SK-N-SH (cell line): ENCODE results near the gene CNST. TPM values are rescaled to one million over a fixed set of nuclear protein-coding genes. Genes with fewer than 3 reads are reported as not detected.

Experiments
- CTCF ChIA-PET: fragments of 300-600, 350-600 bp; formaldehyde crosslinking; extraction: SDS; loops from one replicate; lab custom pipeline; 2021; lab: Yijun Ruan, JAX
- POLR2A ChIA-PET: fragments of 350-600 bp; sonication (Branson Sonifier 250); formaldehyde crosslinking; extraction: SDS; loops from one replicate; lab custom pipeline; 2020; ENCODE audit warnings: antibody characterized with exemption, inconsistent platforms; lab: Yijun Ruan, JAX
- DNase-seq: peaks from one replicate; pipeline ENCODE4 v3.0.0; 2012
- H2AFZ ChIP-seq: fragments of 200-600 bp; sonication (generic); 2 replicates; pipeline ENCODE4 v1.8.1; 2016; ENCODE audit warnings: antibody characterized with exemption, mild to moderate bottlenecking, low read depth
- H3F3A ChIP-seq: fragments of 200-600 bp; sonication (generic); replicated peaks from 2 replicates; pipeline ENCODE3; 2016; ENCODE audit warnings: antibody characterized with exemption, mild to moderate bottlenecking; ENCODE audit not compliant: insufficient read depth
- H3K27ac ChIP-seq, 2 experiments: fragments of 200-500 bp in 1 of 2; fragments of 200-600 bp in 1 of 2; sonication (Bioruptor generic) in 1 of 2; sonication (generic), shearing (Covaris generic) in 1 of 2; 2 replicates each; pipeline versions ENCODE4 v1.5.1 to v1.6.1; 2014 to 2016; ENCODE audit warnings: low read depth in 2 of 2, inconsistent platforms in 1 of 2, low read length in 1 of 2, mild to moderate bottlenecking in 1 of 2, mixed read lengths in 1 of 2
- H3K27me3 ChIP-seq: fragments of 200-600 bp; sonication (generic), shearing (Covaris generic); 2 replicates; pipeline ENCODE4 v1.6.1; 2016; ENCODE audit warnings: mixed run types; ENCODE audit not compliant: insufficient read depth
- H3K36me3 ChIP-seq, 2 experiments: fragments of 200-500 bp in 1 of 2; fragments of 200-600 bp in 1 of 2; sonication (Bioruptor generic) in 1 of 2; sonication (generic) in 1 of 2; replicated peaks in 1 of 2; 2 replicates each; pipeline versions ENCODE3 to v1.5.1; 2014 to 2016; ENCODE audit warnings: low read length in 1 of 2, mild to moderate bottlenecking in 1 of 2; ENCODE audit not compliant: insufficient read depth in 2 of 2, control insufficient read depth in 1 of 2
- H3K4me1 ChIP-seq, 2 experiments: fragments of 200-500 bp in 1 of 2; fragments of 200-600 bp in 1 of 2; sonication (Bioruptor generic) in 1 of 2; sonication (generic), shearing (Covaris generic) in 1 of 2; 2 replicates each; pipeline versions ENCODE4 v1.5.1 to v1.6.1; 2014 to 2016; ENCODE audit warnings: low read depth in 1 of 2, low read length in 1 of 2, mixed run types in 1 of 2; ENCODE audit not compliant: insufficient read depth in 2 of 2, control insufficient read depth in 1 of 2
- H3K4me2 ChIP-seq: fragments of 200-600 bp; sonication (generic), shearing (Covaris generic); 2 replicates; pipeline ENCODE4 v1.6.1; 2017; ENCODE audit warnings: mixed run types
- H3K4me3 ChIP-seq, 2 experiments: fragments of 200-500 bp in 1 of 2; fragments of 200-600 bp in 1 of 2; sonication (Bioruptor generic) in 1 of 2; sonication (generic), shearing (Covaris generic) in 1 of 2; 2 replicates each; pipeline versions ENCODE4 v1.5.1 to v1.8.1; 2014 to 2016; ENCODE audit warnings: low read depth in 2 of 2, inconsistent platforms in 1 of 2, low read length in 1 of 2, mild to moderate bottlenecking in 1 of 2, mixed read lengths in 1 of 2, moderate library complexity in 1 of 2
- H3K79me2 ChIP-seq: fragments of 200-600 bp; sonication (generic); 2 replicates; pipeline ENCODE4 v1.8.1; 2017; ENCODE audit warnings: mild to moderate bottlenecking; ENCODE audit not compliant: insufficient read depth
- H3K9ac ChIP-seq: fragments of 200-600 bp; sonication (generic); 2 replicates; pipeline ENCODE4 v1.6.1; 2017; ENCODE audit warnings: mixed run types
- H3K9me2 ChIP-seq: fragments of 200-600 bp; sonication (generic); 2 replicates; pipeline ENCODE4 v1.6.1; 2017; ENCODE audit warnings: mixed run types
- H3K9me3 ChIP-seq: fragments of 200-600 bp; sonication (generic); 2 replicates; pipeline ENCODE4 v1.6.1; 2017; ENCODE audit warnings: mixed run types, mild to moderate bottlenecking, moderate library complexity
- H4K20me1 ChIP-seq: fragments of 200-600 bp; sonication (generic); 2 replicates; pipeline ENCODE4 v1.6.1; 2017; ENCODE audit warnings: mild to moderate bottlenecking, mixed run types; ENCODE audit not compliant: insufficient read depth
- FOXJ3 ChIP-seq: sonication (generic); formaldehyde crosslinking; IDR thresholded peaks from 2 replicates; pipeline ENCODE4 v1.5.1; 2020; ENCODE audit warnings: mild to moderate bottlenecking, missing genetic modification reagents
- MAX ChIP-seq: IDR thresholded peaks from 2 replicates; pipeline ENCODE4 v1.4.0; 2012; ENCODE audit warnings: low read depth
- SIN3A ChIP-seq: IDR thresholded peaks from 2 replicates; pipeline ENCODE4 v1.6.1; 2012; ENCODE audit warnings: low read depth, mild to moderate bottlenecking, low read length, moderate library complexity, borderline replicate concordance
- TAF1 ChIP-seq: IDR thresholded peaks from 2 replicates; pipeline ENCODE4 v1.6.1; 2012; ENCODE audit warnings: low read depth, mild to moderate bottlenecking, low read length, moderate library complexity, borderline replicate concordance
- TEAD4 ChIP-seq: IDR thresholded peaks from 2 replicates; pipeline ENCODE4 v1.4.0; 2012; ENCODE audit warnings: mild to moderate bottlenecking, borderline replicate concordance; ENCODE audit not compliant: insufficient read depth
- WGBS: methylation state at CpG from one replicate; pipeline ENCODE4 v1.1.6; 2017; ENCODE audit warnings: low lambda C conversion rate; 5-methylcytosine and 5-hydroxymethylcytosine counted together
- polyA plus RNA-seq, 3 experiments: library from polyadenylated mRNA; depleted of rRNA; stranded (reverse); fragments of >200 nt; gene quantifications; 2 replicates each; pipeline ENCODE4 v1.2.3, GENCODE V29; 2012
- TF ChIP-seq, protein P1 (sequence below): IDR thresholded peaks from 2 replicates; pipeline ENCODE4 v1.6.1; 2012; ENCODE audit warnings: mild to moderate bottlenecking, low read depth, low read length, moderate library complexity
- TF ChIP-seq, protein P2 (sequence below): IDR thresholded peaks from 2 replicates; pipeline ENCODE4; 2012

CNST gene
- polyA plus RNA-seq, 1 of the 3 experiments (the other 2 are of a cell fraction): 21.7 TPM

- no peak overlapping the region for H2AFZ ChIP-seq
- H3K4me2 ChIP-seq: no peak overlapping the region
- H3F3A ChIP-seq: peaks cover 3% of the 10 kb centered on the region
Measured at GRCh38 chr1:246544001-246544400, 22.3 kb upstream of the CNST start.

DNA sequence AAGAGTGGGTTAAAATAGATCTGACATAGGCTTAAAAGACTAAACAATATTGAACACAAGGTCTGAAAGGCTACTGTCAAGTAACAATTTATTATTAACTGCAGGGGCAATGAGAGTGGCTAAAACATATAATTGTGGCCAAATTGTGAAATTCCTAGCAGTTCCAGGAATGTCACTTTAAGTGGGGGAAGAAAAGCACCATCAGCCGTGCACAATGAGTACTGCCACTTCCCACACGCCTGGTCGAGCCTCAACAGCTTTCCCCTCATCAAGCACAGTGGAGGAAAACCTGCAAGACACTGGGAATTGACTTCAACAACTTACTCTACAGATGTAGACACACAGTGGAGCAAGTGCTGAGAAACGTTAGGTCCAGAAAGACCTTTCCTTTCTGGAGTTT, 16.6 kb upstream of the CNST start:
- ChIA-PET CTCF (no interaction called here), POLR2A (no interaction called here)
- 43% methylated on average over 4 of the region's 4 CpGs for WGBS
- TF ChIP-seq TEAD4 (no peak), MAX (no peak)
- DNase-seq: no peak
- Histone ChIP-seq H3K9me2 (no peaks in the 10 kb centered on the region), H2AFZ (no peak overlapping the region), H3K27ac (no peak overlapping the region), H3K27me3 (no peaks in the 10 kb centered on the region), H3K4me1 (no peaks in the 10 kb centered on the region), H3K36me3 (peaks cover 50 to 57% of the 10 kb centered on the region in 2 experiments), H3K4me2 (no peak overlapping the region), H3K9me3 (no peaks in the 10 kb centered on the region), H3K79me2 (peaks cover 60% of the 10 kb centered on the region), H3K9ac (no peak overlapping the region), H4K20me1 (no peaks in the 10 kb centered on the region; the same call in 1 of the 2 replicates), H3K4me3 (no peak overlapping the region), H3F3A (no peaks in the 10 kb centered on the region)

More at GRCh38 chr1:246544001-246544400, 22.3 kb upstream of the CNST start:
- Histone ChIP-seq H3K9me2 (no peaks in the 10 kb centered on the region), H3K4me3 (no peak overlapping the region), H3K79me2 (peaks cover 9% of the 10 kb centered on the region; the same call in 1 of the 2 replicates), H3K9ac (no peak overlapping the region), H3K27ac (no peak overlapping the region), H3K9me3 (no peaks in the 10 kb centered on the region), H3K36me3 (peaks cover 64% of the 10 kb centered on the region in 2 experiments), H3K4me1 (no peaks in the 10 kb centered on the region), H3K27me3 (no peaks in the 10 kb centered on the region), H4K20me1 (no peaks in the 10 kb centered on the region)
- WGBS: 86% methylated on average over 1 of the region's 1 CpG
- CTCF ChIA-PET: interaction anchor here (0.8 kb wide), 1 partner anchor 17 kb away, joined by 3 read pairs; no protein-coding TSS in a partner anchor
- POLR2A ChIA-PET: interaction anchor here (1.3 kb wide), 1 partner anchor 14 kb away, joined by 4 read pairs; no protein-coding TSS in a partner anchor
- DNase-seq: no peak
- TF ChIP-seq, protein P1, sequence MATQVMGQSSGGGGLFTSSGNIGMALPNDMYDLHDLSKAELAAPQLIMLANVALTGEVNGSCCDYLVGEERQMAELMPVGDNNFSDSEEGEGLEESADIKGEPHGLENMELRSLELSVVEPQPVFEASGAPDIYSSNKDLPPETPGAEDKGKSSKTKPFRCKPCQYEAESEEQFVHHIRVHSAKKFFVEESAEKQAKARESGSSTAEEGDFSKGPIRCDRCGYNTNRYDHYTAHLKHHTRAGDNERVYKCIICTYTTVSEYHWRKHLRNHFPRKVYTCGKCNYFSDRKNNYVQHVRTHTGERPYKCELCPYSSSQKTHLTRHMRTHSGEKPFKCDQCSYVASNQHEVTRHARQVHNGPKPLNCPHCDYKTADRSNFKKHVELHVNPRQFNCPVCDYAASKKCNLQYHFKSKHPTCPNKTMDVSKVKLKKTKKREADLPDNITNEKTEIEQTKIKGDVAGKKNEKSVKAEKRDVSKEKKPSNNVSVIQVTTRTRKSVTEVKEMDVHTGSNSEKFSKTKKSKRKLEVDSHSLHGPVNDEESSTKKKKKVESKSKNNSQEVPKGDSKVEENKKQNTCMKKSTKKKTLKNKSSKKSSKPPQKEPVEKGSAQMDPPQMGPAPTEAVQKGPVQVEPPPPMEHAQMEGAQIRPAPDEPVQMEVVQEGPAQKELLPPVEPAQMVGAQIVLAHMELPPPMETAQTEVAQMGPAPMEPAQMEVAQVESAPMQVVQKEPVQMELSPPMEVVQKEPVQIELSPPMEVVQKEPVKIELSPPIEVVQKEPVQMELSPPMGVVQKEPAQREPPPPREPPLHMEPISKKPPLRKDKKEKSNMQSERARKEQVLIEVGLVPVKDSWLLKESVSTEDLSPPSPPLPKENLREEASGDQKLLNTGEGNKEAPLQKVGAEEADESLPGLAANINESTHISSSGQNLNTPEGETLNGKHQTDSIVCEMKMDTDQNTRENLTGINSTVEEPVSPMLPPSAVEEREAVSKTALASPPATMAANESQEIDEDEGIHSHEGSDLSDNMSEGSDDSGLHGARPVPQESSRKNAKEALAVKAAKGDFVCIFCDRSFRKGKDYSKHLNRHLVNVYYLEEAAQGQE: no peak
- no peak for TF ChIP-seq SIN3A
- no peak for TF ChIP-seq TAF1
- TF ChIP-seq, protein P2, sequence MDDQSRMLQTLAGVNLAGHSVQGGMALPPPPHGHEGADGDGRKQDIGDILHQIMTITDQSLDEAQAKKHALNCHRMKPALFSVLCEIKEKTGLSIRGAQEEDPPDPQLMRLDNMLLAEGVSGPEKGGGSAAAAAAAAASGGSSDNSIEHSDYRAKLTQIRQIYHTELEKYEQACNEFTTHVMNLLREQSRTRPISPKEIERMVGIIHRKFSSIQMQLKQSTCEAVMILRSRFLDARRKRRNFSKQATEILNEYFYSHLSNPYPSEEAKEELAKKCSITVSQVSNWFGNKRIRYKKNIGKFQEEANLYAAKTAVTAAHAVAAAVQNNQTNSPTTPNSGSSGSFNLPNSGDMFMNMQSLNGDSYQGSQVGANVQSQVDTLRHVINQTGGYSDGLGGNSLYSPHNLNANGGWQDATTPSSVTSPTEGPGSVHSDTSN: no peak
- no peak for TF ChIP-seq FOXJ3 (CRISPR knock-in tag)
